Trophoblast cell (in vitro differentiated cells and primary cell): Measurements from ENCODE around the gene IFRD2.

ENCODE experiments used
- DNase-seq, 2 donors: peaks; one replicate each; pipeline ENCODE4 v3.0.0-alpha.2; 2016
- H2AFZ ChIP-seq: 2 replicates; pipeline ENCODE4 v1.6.1; 2013; ENCODE audit warnings: low read length, moderate library complexity, mild to moderate bottlenecking; ENCODE audit not compliant: insufficient read depth, poor library complexity
- H2AK5ac ChIP-seq: 2 replicates; pipeline ENCODE4 v1.6.1; 2013; ENCODE audit warnings: mild to moderate bottlenecking, low read length
- H2BK120ac ChIP-seq: 2 replicates; pipeline ENCODE4 v1.6.1; 2013; ENCODE audit warnings: low read length, mild to moderate bottlenecking, moderate library complexity; ENCODE audit not compliant: insufficient read depth, poor library complexity
- H2BK12ac ChIP-seq: 2 replicates; pipeline ENCODE4 v1.6.1; 2013; ENCODE audit warnings: mild to moderate bottlenecking, low read length, moderate library complexity
- H2BK5ac ChIP-seq: 2 replicates; pipeline ENCODE4 v1.6.1; 2013; ENCODE audit warnings: low read length, low read depth, moderate library complexity, mild to moderate bottlenecking; ENCODE audit not compliant: poor library complexity
- H3K14ac ChIP-seq: 2 replicates; pipeline ENCODE4 v1.6.1; 2013; ENCODE audit warnings: mild to moderate bottlenecking, low read length
- H3K18ac ChIP-seq: 2 replicates; pipeline ENCODE4 v1.6.1; 2013; ENCODE audit warnings: mild to moderate bottlenecking, low read length
- H3K23ac ChIP-seq: 2 replicates; pipeline ENCODE4 v1.6.1; 2013; ENCODE audit warnings: low read length
- H3K27ac ChIP-seq: 2 replicates; pipeline ENCODE4 v1.5.1; 2013; ENCODE audit warnings: low read depth, mild to moderate bottlenecking, inconsistent platforms, low read length, moderate library complexity
- H3K27me3 ChIP-seq: 2 replicates; pipeline ENCODE4 v1.6.1; 2013; ENCODE audit warnings: inconsistent platforms, mild to moderate bottlenecking, low read length, moderate library complexity; ENCODE audit not compliant: insufficient read depth
- H3K36me3 ChIP-seq, 2 experiments: 1 replicate in 1 of 2; 2 replicates in 1 of 2; pipeline ENCODE4 v1.6.1; 2013; ENCODE audit warnings: low read length in 2 of 2, mild to moderate bottlenecking in 2 of 2, moderate library complexity in 1 of 2; ENCODE audit not compliant: insufficient read depth in 2 of 2, control insufficient read depth in 1 of 2
- H3K4ac ChIP-seq: 2 replicates; pipeline ENCODE4 v1.6.1; 2013; ENCODE audit warnings: low read depth, mild to moderate bottlenecking, low read length, moderate library complexity
- H3K4me1 ChIP-seq, 2 experiments: 1 replicate in 1 of 2; 2 replicates in 1 of 2; pipeline ENCODE4 v1.6.1; 2013; ENCODE audit warnings: low read length in 2 of 2, mild to moderate bottlenecking in 2 of 2, moderate library complexity in 1 of 2; ENCODE audit not compliant: insufficient read depth in 2 of 2, control insufficient read depth in 1 of 2
- H3K4me2 ChIP-seq: 2 replicates; pipeline ENCODE4 v1.6.1; 2013; ENCODE audit warnings: inconsistent platforms, mild to moderate bottlenecking, low read length, moderate library complexity
- H3K4me3 ChIP-seq: 2 replicates; pipeline ENCODE4 v1.5.1; 2013; ENCODE audit warnings: mild to moderate bottlenecking, low read depth, low read length, inconsistent platforms
- H3K79me1 ChIP-seq: one replicate; pipeline ENCODE4 v1.6.1; 2013; ENCODE audit warnings: low read length
- H3K79me2 ChIP-seq: 2 replicates; pipeline ENCODE4 v1.6.1; 2013; ENCODE audit warnings: low read length, mild to moderate bottlenecking; ENCODE audit not compliant: control insufficient read depth, insufficient read depth, poor library complexity
- H3K9ac ChIP-seq: 2 replicates; pipeline ENCODE4 v1.6.1; 2013; ENCODE audit warnings: mild to moderate bottlenecking, low read length
- H3K9me3 ChIP-seq: 2 replicates; pipeline ENCODE4 v1.6.1; 2013; ENCODE audit warnings: low read depth, mild to moderate bottlenecking, control low read depth, inconsistent platforms, low read length; ENCODE audit not compliant: insufficient read depth
- H4K12ac ChIP-seq: 2 replicates; pipeline ENCODE4 v1.6.1; 2013; ENCODE audit warnings: low read depth, mild to moderate bottlenecking, low read length, moderate library complexity
- H4K8ac ChIP-seq: 2 replicates; pipeline ENCODE4 v1.6.1; 2013; ENCODE audit warnings: low read depth, mild to moderate bottlenecking, low read length, moderate library complexity
- H4K91ac ChIP-seq: one replicate; pipeline ENCODE4 v1.6.1; 2013; ENCODE audit warnings: low read depth, mild to moderate bottlenecking, low read length, moderate library complexity
- WGBS: extraction: QIAGEN DNeasy Blood & Tissue Kit; methylation state at CpG from one replicate; pipeline ENCODE4 v1.1.7; 2013; ENCODE audit warnings: missing lambda C conversion rate; ENCODE audit not compliant: insufficient read length, insufficient coverage; ENCODE audit errors: extremely low coverage; 5-methylcytosine and 5-hydroxymethylcytosine counted together

The IFRD2 gene

GRCh38 chr3:50268703-50269451, 23.4 kb downstream of the IFRD2 start, which contains the start of gene SEMA3B:
TSS of gene SEMA3B (plus strand) at chr3:50269147. CDS start at chr3:50269241, 94 bp downstream.
- no peak within 1 kb of the TSS for H3K4me2 ChIP-seq
- no peak within 1 kb of the TSS for H2AFZ ChIP-seq
- H2BK12ac ChIP-seq: peak within 1 kb of the TSS; percentile 44
- H3K4me1 ChIP-seq: peaks cover 49 to 50% of the 10 kb centered on the region in 2 experiments
- H3K27me3 ChIP-seq: no peaks in the 10 kb centered on the region
- H3K9ac ChIP-seq: no peak within 1 kb of the TSS
- H4K8ac ChIP-seq: no peak within 1 kb of the TSS
- H4K12ac ChIP-seq: no peak within 1 kb of the TSS
- no peaks in the 10 kb centered on the region for H3K9me3 ChIP-seq
- peak within 1 kb of the TSS; percentile 13 for H3K4ac ChIP-seq
- H2AK5ac ChIP-seq: peak within 1 kb of the TSS; percentile 51
- H3K79me2 ChIP-seq: peaks cover 7% of the 10 kb centered on the region
- no peak within 1 kb of the TSS for H3K27ac ChIP-seq
- no CpG with 5 or more reads among the region's 21 CpGs for WGBS
- peak within 1 kb of the TSS; percentile 65 for H4K91ac ChIP-seq
- no peak within 1 kb of the TSS for H3K18ac ChIP-seq
- peaks cover 28% of the 10 kb centered on the region for H3K79me1 ChIP-seq
- H2BK120ac ChIP-seq: peak within 1 kb of the TSS; percentile 34
- no peak within 1 kb of the TSS for H2BK5ac ChIP-seq
- peak within 1 kb of the TSS; percentile 16 for H3K14ac ChIP-seq
- no peak within 1 kb of the TSS for H3K4me3 ChIP-seq
- DNase-seq: no peak
- H3K36me3 ChIP-seq: no peaks in the 10 kb centered on the region
- H3K23ac ChIP-seq: no peak within 1 kb of the TSS

- Histone ChIP-seq H3K4me3 (no peak overlapping the region), H2AFZ (no peak overlapping the region), H2AK5ac (no peak overlapping the region), H2BK5ac (no peak overlapping the region), H3K23ac (no peak overlapping the region), H3K4ac (no peak overlapping the region), H3K27ac (no peak overlapping the region), H3K14ac (no peak overlapping the region), H3K9ac (no peak overlapping the region), H3K4me2 (no peak overlapping the region), H2BK120ac (no peak overlapping the region), H3K18ac (no peak overlapping the region), H3K79me2 (peaks cover 7% of the 10 kb centered on the region), H3K27me3 (no peaks in the 10 kb centered on the region), H3K4me1 (peaks cover 53 to 54% of the 10 kb centered on the region in 2 experiments), H4K8ac (no peak overlapping the region), H3K36me3 (no peaks in the 10 kb centered on the region), H2BK12ac (no peak overlapping the region), H4K12ac (no peak overlapping the region), H4K91ac (no peak overlapping the region), H3K9me3 (no peaks in the 10 kb centered on the region), H3K79me1 (peaks cover 30% of the 10 kb centered on the region)
- no peak for DNase-seq
- WGBS: no CpG with 5 or more reads among the region's 3 CpGs
Measured at GRCh38 chr3:50268276-50268675, 24.0 kb downstream of the IFRD2 start.

GRCh38 chr3:50267280-50267913, 24.8 kb downstream of the IFRD2 start:
- Histone ChIP-seq H3K79me2 (peaks cover 7% of the 10 kb centered on the region), H4K91ac (peak overlapping the region; percentile 98), H3K79me1 (peaks cover 29% of the 10 kb centered on the region), H3K9me3 (no peaks in the 10 kb centered on the region), H3K23ac (no peak overlapping the region), H2AK5ac (peak overlapping the region; percentile 89), H3K14ac (peak overlapping the region; percentile 30), H3K4me1 (peaks cover 50 to 51% of the 10 kb centered on the region in 2 experiments), H2BK5ac (no peak overlapping the region), H2BK12ac (peak overlapping the region; percentile 70), H3K4me2 (no peak overlapping the region), H2AFZ (no peak overlapping the region), H3K27me3 (no peaks in the 10 kb centered on the region), H4K8ac (no peak overlapping the region), H3K4me3 (no peak overlapping the region), H3K4ac (no peak overlapping the region), H4K12ac (no peak overlapping the region), H3K18ac (no peak overlapping the region), H3K27ac (no peak overlapping the region), H3K9ac (no peak overlapping the region), H2BK120ac (peak overlapping the region; percentile 16), H3K36me3 (no peaks in the 10 kb centered on the region)
- WGBS: no CpG with 5 or more reads among the region's 22 CpGs
- DNase-seq: peak in 1 of 2 donors; percentile 25

- Histone ChIP-seq H3K4me2 (no peak overlapping the region), H3K79me1 (peaks cover 29% of the 10 kb centered on the region), H3K36me3 (no peaks in the 10 kb centered on the region), H3K14ac (peak overlapping the region; percentile 30), H4K8ac (no peak overlapping the region), H2AFZ (no peak overlapping the region), H3K9ac (no peak overlapping the region), H2AK5ac (peak overlapping the region; percentile 89), H4K91ac (peak overlapping the region; percentile 98), H2BK120ac (peak overlapping the region; percentile 62), H3K4me1 (peaks cover 48 to 51% of the 10 kb centered on the region in 2 experiments), H3K27ac (no peak overlapping the region), H3K79me2 (peaks cover 7% of the 10 kb centered on the region), H3K4ac (no peak overlapping the region), H2BK5ac (no peak overlapping the region), H3K23ac (no peak overlapping the region), H3K9me3 (no peaks in the 10 kb centered on the region), H2BK12ac (peak overlapping the region; percentile 70), H3K18ac (no peak overlapping the region), H3K27me3 (no peaks in the 10 kb centered on the region), H4K12ac (no peak overlapping the region), H3K4me3 (no peak overlapping the region)
- WGBS: no CpG with 5 or more reads among the region's 7 CpGs
- no peak for DNase-seq
Measured at GRCh38 chr3:50266836-50267235, 25.4 kb downstream of the IFRD2 start.
